DMS 273 treated with DMSO at 0.1 percent for 48 hours (cell line): ENCODE measurements around the gene GALNT12.

Source experiments
- DNase-seq: peaks from one replicate; lab custom pipeline; 2025; lab: John Stamatoyannopoulos, UW

GALNT12 gene

GRCh38 chr9:98880311-98881015 is 73.0 kb downstream of the GALNT12 start:
- no peak for DNase-seq

GRCh38 chr9:98881356-98881755 is 73.9 kb downstream of the GALNT12 start:
- no peak for DNase-seq

GRCh38 chr9:98881836-98882568 is 74.5 kb downstream of the GALNT12 start:
- no peak for DNase-seq

GRCh38 chr9:98882569-98882923 is 75.1 kb downstream of the GALNT12 start:
- DNase-seq = no peak

GRCh38 chr9:98883276-98883675 is 75.8 kb downstream of the GALNT12 start:
- no peak for DNase-seq

- DNase-seq = no peak
These were observed 77.4 kb downstream of the GALNT12 start for GRCh38 chr9:98884849-98885248.

GRCh38 chr9:98885575-98886295 is 78.3 kb downstream of the GALNT12 start:
- DNase-seq = no peak

GRCh38 chr9:98886691-98887229 is 79.3 kb downstream of the GALNT12 start:
- DNase-seq = no peak

- no peak for DNase-seq
These were observed 80.5 kb downstream of the GALNT12 start for GRCh38 chr9:98887918-98888510.

- no peak for DNase-seq
These were observed 81.4 kb downstream of the GALNT12 start for GRCh38 chr9:98888801-98889421.

- no peak for DNase-seq
These were observed 82.8 kb downstream of the GALNT12 start for GRCh38 chr9:98890256-98890655.

GRCh38 chr9:98892288-98892687 is 84.8 kb downstream of the GALNT12 start:
- DNase-seq = no peak

GRCh38 chr9:98892690-98893089 is 85.2 kb downstream of the GALNT12 start:
- no peak for DNase-seq

- no peak for DNase-seq
These were observed 86.7 kb downstream of the GALNT12 start for GRCh38 chr9:98894171-98894570.

- no peak for DNase-seq
These were observed 87.3 kb downstream of the GALNT12 start for GRCh38 chr9:98894761-98895160.

GRCh38 chr9:98896632-98897031 is 89.2 kb downstream of the GALNT12 start:
- no peak for DNase-seq

- DNase-seq = no peak
These were observed 90.3 kb downstream of the GALNT12 start for GRCh38 chr9:98897745-98898144.

GRCh38 chr9:98899408-98900056 is 92.1 kb downstream of the GALNT12 start:
- DNase-seq = no peak
